Stomach (tissue), 9 donors: ENCODE measurements around the gene PLCXD3. TPM values are rescaled to one million over a fixed set of nuclear protein-coding genes. Genes with fewer than 3 reads are reported as not detected.

Experiments used
- DNase-seq, 2 donors: peaks; one replicate each; pipeline versions ENCODE4 v3.0.0 to v3.0.0-alpha.2; 2013 to 2019
- H3K27ac ChIP-seq, 5 donors: fragments of 200-600 bp in 4 of 5; sonication (generic) in 4 of 5; one replicate each; pipeline ENCODE4 v1.5.1; 2013 to 2019; ENCODE audit warnings: mild to moderate bottlenecking in 1 of 5, moderate library complexity in 1 of 5
- H3K27me3 ChIP-seq, 3 donors: fragments of 200-600 bp; sonication (generic); one replicate each; pipeline ENCODE4 v1.5.1; 2017 to 2019; ENCODE audit warnings: mixed run types in 1 of 3
- H3K36me3 ChIP-seq, 4 donors: fragments of 200-600 bp; sonication (generic); 1 replicate in 3 of 4; 2 replicates in 1 of 4; pipeline ENCODE4 v1.5.1; 2016 to 2019
- H3K4me1 ChIP-seq, 4 donors: fragments of 200-600 bp; sonication (generic); one replicate each; pipeline ENCODE4 v1.5.1; 2016 to 2019
- H3K4me3 ChIP-seq, 4 donors: fragments of 200-600 bp; sonication (generic) in 3 of 4; one replicate each; pipeline ENCODE4 v1.5.1; 2016 to 2019; ENCODE audit warnings: mild to moderate bottlenecking in 1 of 4
- H3K9me3 ChIP-seq, 4 donors: fragments of 200-600 bp; sonication (generic); one replicate each; pipeline ENCODE4 v1.5.1; 2016 to 2019
- EP300 ChIP-seq: sonication (generic); formaldehyde crosslinking; IDR thresholded peaks from one replicate; pipeline ENCODE4 v1.6.1; 2017; ENCODE audit warnings: antibody characterized with exemption
- POLR2A ChIP-seq, 4 donors: fragments of 450-650 bp; IDR thresholded peaks; one replicate each; pipeline ENCODE4 v1.6.1; 2016; ENCODE audit warnings: antibody characterized with exemption in 4 of 4, control low read depth in 2 of 4, mild to moderate bottlenecking in 1 of 4, moderate library complexity in 1 of 4
- POLR2AphosphoS5 ChIP-seq, 3 donors: sonication (generic); formaldehyde crosslinking; IDR thresholded peaks; one replicate each; pipeline ENCODE4 v1.6.1; 2016; ENCODE audit warnings: antibody characterized with exemption in 3 of 3
- WGBS, 5 donors: extraction: QIAGEN DNeasy Blood & Tissue Kit in 3 of 5; methylation state at CpG; one replicate each; pipeline versions ENCODE4 v1.1.5 to v1.1.7; 2013 to 2018; 5-methylcytosine and 5-hydroxymethylcytosine counted together
- intact Hi-C: fragments of 100-400 bp; cut with DNase I; formaldehyde crosslinking; loops from one replicate; pipeline ENCODE4 v1.15.1; 2023; ENCODE audit warnings: low total_unique reads
- polyA plus RNA-seq, 3 donors: library from polyadenylated mRNA; stranded (reverse); fragments of 200-250 nt; gene quantifications; one replicate each; pipeline ENCODE4 v1.2.3, GENCODE V29; 2013
- total RNA-seq, 5 donors: library from RNA; depleted of rRNA; stranded (reverse); fragments of >200 nt; gene quantifications; one replicate each; pipeline versions ENCODE4 v1.1.0 to v1.2.3, GENCODE V29; 2014 to 2016
- TF ChIP-seq, protein P1 (sequence below), 7 experiments: fragments of 450-650 bp in 4 of 7; fragments of 200-600 bp in 3 of 7; sonication (generic) in 3 of 7; IDR thresholded peaks; one replicate each; pipeline ENCODE4 v1.5.1; 2016 to 2019; ENCODE audit warnings: antibody characterized with exemption in 7 of 7, control low read depth in 2 of 7, mild to moderate bottlenecking in 1 of 7
- donor health status: healthy with polysubstance abuse.
- donor health status: Bipolar disorder and iron deficiency.
- donor health status: healthy.

Gene PLCXD3
- total and polyA plus RNA-seq, 8 donors: 1.2 to 3.5 (median 2.6) TPM; not detected in 1

DNA sequence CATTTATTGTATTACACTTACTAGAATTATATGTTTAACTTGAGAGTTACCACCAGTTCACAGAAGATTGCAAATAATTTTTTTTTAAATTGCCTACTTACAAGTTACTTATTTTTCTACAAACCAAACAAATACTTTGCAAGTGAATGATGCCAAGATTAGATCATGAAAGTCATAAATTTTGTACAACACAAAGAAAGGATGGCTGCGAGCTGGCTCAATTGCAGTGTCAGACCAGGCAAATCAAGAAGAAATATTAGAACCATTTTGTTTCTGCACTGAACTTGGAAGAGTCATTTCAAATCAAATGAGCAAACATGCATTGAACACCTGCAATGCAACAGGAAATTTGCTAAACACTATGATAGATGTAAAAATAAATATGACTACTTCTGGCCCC is 97.3 kb downstream of the PLCXD3 start:
- Histone ChIP-seq H3K4me3 (no peak overlapping the region), H3K4me1 (no peaks in the 10 kb centered on the region), H3K36me3 (no peaks in the 10 kb centered on the region), H3K9me3 (no peaks in the 10 kb centered on the region), H3K27ac (no peak overlapping the region), H3K27me3 (no peaks in the 10 kb centered on the region)
- WGBS, 5 donors: 62 to 84% (median 81%) methylated on average over 1 of the region's 1 CpG
- no peak for TF ChIP-seq POLR2A (IDR thresholded peaks at IDR 0.05)
- no peak for TF ChIP-seq EP300
- TF ChIP-seq, protein P1, sequence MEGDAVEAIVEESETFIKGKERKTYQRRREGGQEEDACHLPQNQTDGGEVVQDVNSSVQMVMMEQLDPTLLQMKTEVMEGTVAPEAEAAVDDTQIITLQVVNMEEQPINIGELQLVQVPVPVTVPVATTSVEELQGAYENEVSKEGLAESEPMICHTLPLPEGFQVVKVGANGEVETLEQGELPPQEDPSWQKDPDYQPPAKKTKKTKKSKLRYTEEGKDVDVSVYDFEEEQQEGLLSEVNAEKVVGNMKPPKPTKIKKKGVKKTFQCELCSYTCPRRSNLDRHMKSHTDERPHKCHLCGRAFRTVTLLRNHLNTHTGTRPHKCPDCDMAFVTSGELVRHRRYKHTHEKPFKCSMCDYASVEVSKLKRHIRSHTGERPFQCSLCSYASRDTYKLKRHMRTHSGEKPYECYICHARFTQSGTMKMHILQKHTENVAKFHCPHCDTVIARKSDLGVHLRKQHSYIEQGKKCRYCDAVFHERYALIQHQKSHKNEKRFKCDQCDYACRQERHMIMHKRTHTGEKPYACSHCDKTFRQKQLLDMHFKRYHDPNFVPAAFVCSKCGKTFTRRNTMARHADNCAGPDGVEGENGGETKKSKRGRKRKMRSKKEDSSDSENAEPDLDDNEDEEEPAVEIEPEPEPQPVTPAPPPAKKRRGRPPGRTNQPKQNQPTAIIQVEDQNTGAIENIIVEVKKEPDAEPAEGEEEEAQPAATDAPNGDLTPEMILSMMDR (IDR thresholded peaks at IDR 0.05): no peak
- no peak for TF ChIP-seq POLR2AphosphoS5 (IDR thresholded peaks at IDR 0.05)
- intact Hi-C loops: no loop called here
- no peak for DNase-seq

DNA sequence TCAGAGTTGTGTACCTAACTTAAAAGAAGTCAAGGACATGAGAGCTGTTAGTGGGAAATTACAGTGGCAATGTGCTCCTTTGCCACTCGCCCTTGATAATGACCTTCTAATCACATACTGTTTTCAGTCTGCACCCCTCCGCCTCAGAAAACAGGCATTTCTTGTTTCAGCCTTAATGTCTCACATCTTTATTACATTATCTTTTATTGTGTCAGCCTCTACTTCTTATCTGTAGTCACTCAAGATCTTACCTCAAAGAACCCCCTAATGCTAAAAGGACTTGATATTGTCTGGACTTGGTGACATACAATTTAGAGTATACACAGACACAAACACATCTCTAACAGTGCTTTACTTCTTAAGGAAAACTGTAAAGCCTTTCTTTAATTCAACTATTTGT is 97.9 kb downstream of the PLCXD3 start:
- intact Hi-C loops: no loop called here
- no peak overlapping the region for H3K27ac ChIP-seq
- H3K4me3 ChIP-seq: no peak overlapping the region

GRCh38 chr5:41410737-41411136 is 99.7 kb downstream of the PLCXD3 start:
- WGBS, 5 donors: 56 to 72% (median 60%) methylated on average over 4 of the region's 4 CpGs
- no peak overlapping the region for H3K27ac ChIP-seq
- TF ChIP-seq POLR2AphosphoS5 (IDR thresholded peaks at IDR 0.05): no peak
- no peak for TF ChIP-seq POLR2A (IDR thresholded peaks at IDR 0.05)
- no peak for TF ChIP-seq EP300
- TF ChIP-seq, protein P1 (IDR thresholded peaks at IDR 0.05): no peak
- no peak overlapping the region for H3K4me3 ChIP-seq
- intact Hi-C loops: no loop called here
- no peaks in the 10 kb centered on the region for H3K9me3 ChIP-seq
- H3K27me3 ChIP-seq: no peaks in the 10 kb centered on the region
- H3K4me1 ChIP-seq: no peaks in the 10 kb centered on the region
- DNase-seq: no peak
- H3K36me3 ChIP-seq: no peaks in the 10 kb centered on the region

More for the DNA sequence above, 97.9 kb downstream of the PLCXD3 start:
- Histone ChIP-seq H3K27me3 (no peaks in the 10 kb centered on the region), H3K4me1 (no peaks in the 10 kb centered on the region), H3K9me3 (no peaks in the 10 kb centered on the region), H3K36me3 (no peaks in the 10 kb centered on the region)
- TF ChIP-seq EP300 (no peak), POLR2AphosphoS5 (IDR thresholded peaks at IDR 0.05) (no peak), POLR2A (IDR thresholded peaks at IDR 0.05) (no peak)
- peak in 1 of 2 donors; percentile 28 for DNase-seq
- 45 to 79% (median 62%) methylated on average over 2 of the region's 2 CpGs for WGBS, 5 donors

GRCh38 chr5:41410307-41410706 is 100.1 kb downstream of the PLCXD3 start:
- Histone ChIP-seq H3K4me1 (no peaks in the 10 kb centered on the region), H3K9me3 (no peaks in the 10 kb centered on the region), H3K27me3 (no peaks in the 10 kb centered on the region), H3K27ac (no peak overlapping the region), H3K36me3 (no peaks in the 10 kb centered on the region), H3K4me3 (no peak overlapping the region)
- 76 to 91% (median 81%) methylated on average over 9 of the region's 9 CpGs for WGBS, 5 donors
- intact Hi-C loops: no loop called here
- TF ChIP-seq, protein P1 (IDR thresholded peaks at IDR 0.05): no peak
- TF ChIP-seq POLR2AphosphoS5 (IDR thresholded peaks at IDR 0.05) (no peak), EP300 (no peak), POLR2A (IDR thresholded peaks at IDR 0.05) (no peak)
- no peak for DNase-seq

DNA sequence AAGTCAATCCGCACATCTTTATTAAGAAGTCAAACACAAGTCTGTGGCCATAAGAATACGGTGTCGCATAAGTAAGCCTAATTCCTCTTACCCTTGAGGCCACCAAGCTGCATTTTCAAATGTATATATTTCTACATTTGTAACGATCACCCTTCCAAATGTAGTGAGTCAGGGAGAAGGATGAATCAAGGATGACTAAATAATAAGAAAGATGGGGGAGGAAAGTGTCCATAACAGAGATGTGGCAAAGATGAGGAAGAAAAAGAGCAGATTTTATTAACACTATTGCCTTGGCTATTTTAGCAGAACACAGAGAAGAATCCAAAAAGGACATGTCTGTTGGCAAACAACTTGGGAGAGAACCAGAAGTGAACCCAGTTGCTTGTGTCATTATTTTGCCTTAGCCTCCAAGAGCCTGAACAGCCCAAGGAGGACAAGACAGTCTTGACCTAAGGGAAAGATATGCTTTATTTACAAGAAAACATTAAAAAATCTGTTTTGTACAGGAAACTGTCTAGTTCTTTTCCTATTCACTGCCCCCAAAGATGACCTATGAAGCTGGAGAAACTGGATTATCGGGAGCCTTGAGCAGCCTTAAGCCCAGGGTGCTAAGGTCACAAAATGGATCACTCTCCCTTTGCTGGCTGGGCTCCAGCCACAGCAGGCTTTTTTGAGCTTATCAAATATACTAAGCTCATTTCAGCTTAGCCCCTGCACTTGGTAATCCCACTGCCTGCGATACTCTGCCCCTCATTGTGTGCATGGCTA is 101.5 kb downstream of the PLCXD3 start:
- intact Hi-C loops: no loop called here
- no peak for DNase-seq
- TF ChIP-seq POLR2AphosphoS5 (IDR thresholded peaks at IDR 0.05) (no peak), POLR2A (IDR thresholded peaks at IDR 0.05) (no peak), EP300 (no peak)
- TF ChIP-seq, protein P1 (IDR thresholded peaks at IDR 0.05): no peak
- Histone ChIP-seq H3K36me3 (no peaks in the 10 kb centered on the region), H3K9me3 (no peaks in the 10 kb centered on the region), H3K27ac (no peak overlapping the region), H3K27me3 (no peaks in the 10 kb centered on the region), H3K4me3 (no peak overlapping the region), H3K4me1 (no peaks in the 10 kb centered on the region)
- WGBS, 5 donors: 71 to 76% (median 74%) methylated on average over 6 of the region's 6 CpGs
